ENCODE results near the gene AHRR.

Gene AHRR

DNA sequence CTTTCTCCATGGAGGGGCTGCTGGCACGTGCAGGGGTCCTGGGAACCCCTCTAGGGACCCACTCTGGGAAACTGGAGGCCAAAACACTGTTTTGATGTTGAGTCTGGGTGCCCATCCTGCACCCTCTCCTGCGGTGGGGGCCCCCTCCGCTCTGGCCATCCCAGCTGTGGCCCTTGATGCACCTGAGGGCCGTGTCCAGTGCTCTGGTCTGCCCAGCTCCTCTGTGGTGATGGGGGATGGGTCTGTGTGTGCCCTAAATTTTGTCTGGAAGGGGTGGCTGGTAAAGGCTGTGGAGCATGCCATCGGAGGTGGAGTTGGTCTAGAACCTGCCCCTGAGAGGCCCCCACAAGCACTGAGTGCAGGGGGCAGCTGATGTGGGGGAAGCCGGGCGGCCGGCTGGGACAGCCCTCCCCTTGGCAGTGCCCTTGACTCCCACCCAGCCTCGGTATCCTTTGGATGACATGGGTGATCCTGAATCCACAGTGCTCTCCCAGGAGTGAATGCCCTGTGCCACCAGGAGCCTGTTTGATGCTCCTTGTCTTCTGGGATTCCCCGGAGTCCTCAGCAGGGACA is 26.3 kb downstream of the AHRR start:
- no peak for DNase-seq

GRCh38 chr5:348726-349125 is 27.2 kb downstream of the AHRR start:
- DNase-seq: no peak

GRCh38 chr5:350355-350754 is 28.8 kb downstream of the AHRR start:
- DNase-seq: no peak

GRCh38 chr5:351084-351920 is 29.8 kb downstream of the AHRR start:
- DNase-seq: no peak

DNA sequence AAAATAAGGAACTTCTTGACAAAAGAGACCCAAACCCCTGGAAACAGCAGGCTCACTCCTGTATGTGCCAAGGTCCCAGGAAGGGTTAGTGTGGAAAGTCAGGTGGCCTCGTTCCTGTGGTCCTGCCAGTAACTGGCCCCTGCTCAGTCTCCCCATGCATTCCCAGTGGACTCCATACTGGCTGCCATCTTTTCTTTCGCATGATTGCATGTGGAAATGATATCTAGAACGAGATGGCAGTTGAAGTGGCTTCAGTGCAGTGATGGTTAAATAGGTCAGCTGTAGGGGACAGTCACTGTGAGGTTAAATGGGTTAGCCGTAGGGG is 30.4 kb downstream of the AHRR start:
- DNase-seq: no peak

- DNase-seq: no peak
Observed at GRCh38 chr5:352639-353611, 31.4 kb downstream of the AHRR start.

GRCh38 chr5:353612-354580 is 32.4 kb downstream of the AHRR start:
- no peak for DNase-seq

- no peak for DNase-seq
Observed at GRCh38 chr5:354581-355378, 33.3 kb downstream of the AHRR start.

DNA sequence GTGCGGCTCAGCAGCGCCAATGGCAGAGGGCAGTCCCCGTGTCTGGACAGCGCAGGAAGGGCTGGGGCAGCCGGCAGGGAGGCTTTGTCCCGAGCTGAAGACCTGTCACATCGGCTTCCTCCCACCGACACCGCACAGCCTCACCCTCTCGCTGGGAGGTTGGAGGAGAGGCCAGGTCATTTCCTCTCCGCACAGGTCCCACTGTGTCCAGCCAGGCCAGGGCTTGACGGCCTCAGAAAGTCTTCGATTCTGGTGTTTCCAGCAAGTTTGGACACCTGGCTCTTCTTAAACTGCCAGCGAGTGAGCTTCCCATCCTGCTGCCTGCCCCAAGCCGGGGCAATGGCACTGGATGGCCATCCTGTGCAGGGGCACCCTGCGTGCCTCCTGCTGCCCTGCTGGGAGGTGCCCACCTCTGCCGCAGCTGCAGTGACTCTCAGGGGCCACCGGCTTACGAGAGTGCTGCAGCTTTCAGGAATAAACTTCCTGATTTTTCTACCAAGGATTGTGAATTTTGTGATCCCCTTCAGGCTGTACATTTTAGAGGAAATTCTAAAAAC is 33.9 kb downstream of the AHRR start:
- no peak for DNase-seq

DNA sequence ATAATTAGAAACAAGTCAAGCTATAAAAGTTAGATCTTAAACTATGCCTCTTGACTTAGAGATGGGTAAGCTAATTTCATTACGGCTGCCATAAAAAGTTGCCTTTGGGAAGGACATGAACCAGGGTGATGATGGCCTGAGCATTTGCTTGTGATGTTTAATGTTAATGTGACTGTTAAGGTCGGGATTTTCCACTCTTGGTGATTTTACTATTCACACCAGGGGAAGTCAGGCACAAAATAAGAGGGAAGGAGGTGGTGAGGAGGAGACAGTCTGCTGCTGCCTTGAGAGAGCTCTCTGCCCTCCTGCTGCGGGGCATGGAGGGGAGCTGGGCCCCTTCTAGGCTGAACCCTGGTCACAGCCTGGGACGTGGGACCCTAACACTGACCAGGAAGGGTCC is 34.4 kb downstream of the AHRR start:
- DNase-seq: no peak

- no peak for DNase-seq
Observed at GRCh38 chr5:359301-359897, 37.9 kb downstream of the AHRR start.

GRCh38 chr5:360257-361027 is 38.9 kb downstream of the AHRR start:
- DNase-seq: no peak

DNA sequence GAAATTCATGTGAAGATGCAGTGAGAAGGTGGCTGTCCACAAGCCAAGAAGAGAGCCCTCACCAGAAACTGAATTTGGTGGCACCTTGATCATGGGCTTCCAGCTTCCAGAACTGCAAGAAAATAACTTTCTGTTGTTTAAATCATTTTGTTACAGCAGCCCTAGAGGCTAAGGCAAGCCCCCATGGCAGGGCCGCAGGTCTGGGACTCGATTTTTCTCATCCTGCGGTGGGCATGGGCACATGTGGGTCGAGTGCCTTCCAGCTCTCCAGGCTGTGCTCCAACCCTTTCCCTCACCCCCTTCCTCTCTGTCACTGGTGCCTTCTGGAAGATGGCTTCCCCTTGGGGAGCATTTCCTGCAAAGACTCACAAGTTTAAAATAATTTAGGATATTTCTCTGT is 40.7 kb downstream of the AHRR start:
- DNase-seq: no peak

- DNase-seq: no peak
Observed at GRCh38 chr5:362978-363765, 41.7 kb downstream of the AHRR start.

- DNase-seq: no peak
Observed at GRCh38 chr5:364497-364896, 43.0 kb downstream of the AHRR start.

DNA sequence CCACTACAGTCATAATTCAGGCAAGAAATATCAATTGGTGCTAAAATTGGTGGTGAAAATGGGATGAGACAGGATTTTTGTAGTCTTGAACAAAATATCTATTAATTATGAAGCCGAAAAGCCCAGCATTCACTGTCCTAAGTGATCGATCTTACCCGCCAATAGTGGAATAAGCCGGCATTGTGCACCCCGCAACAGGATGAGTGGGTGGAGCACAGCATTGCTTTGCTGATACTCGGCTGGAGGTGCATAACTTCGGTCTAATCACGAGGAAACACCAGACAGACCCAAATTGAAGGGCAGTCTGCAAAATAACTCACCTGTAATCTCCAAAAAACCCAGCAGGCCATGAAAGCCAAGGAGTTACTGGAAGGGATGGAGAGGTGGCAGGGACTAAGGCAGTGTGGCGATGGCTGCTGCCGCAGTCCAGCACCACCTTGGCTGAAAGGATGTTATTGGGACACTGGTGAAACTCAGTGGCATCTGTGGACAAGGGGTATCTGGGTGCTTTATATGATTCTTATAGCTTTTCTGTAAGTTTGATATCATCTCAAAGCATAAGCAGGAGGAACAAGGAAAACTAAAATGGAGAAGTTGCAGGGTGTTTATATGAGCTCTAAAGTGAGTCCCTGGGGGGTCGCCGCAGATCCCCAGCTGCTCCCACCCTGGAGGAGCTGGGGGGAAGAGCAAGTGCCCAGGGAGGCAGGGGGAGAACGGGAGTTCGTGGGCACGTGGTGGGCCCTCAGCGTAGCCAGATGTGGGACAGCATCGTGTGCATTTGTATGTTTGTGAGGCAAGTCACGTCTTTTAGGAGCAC is 45.2 kb downstream of the AHRR start:
- no peak for DNase-seq

GRCh38 chr5:367358-368130 is 46.0 kb downstream of the AHRR start:
- no peak for DNase-seq
